Mucosa of descending colon (tissue), 3 donors: ENCODE results near the gene ATXN2L. TPM values are rescaled to one million over a fixed set of nuclear protein-coding genes. Genes with fewer than 3 reads are reported as not detected.
"Not testable (repeated sequence)": the region's sequence is repeated elsewhere in the genome, so short reads cannot be mapped to it uniquely, and the experiment has no call there.

ENCODE experiments used
- ATAC-seq: fragments of 200-7000 bp; cut with Tn5 transposase; one replicate; pipeline ENCODE4 v1.9.1; 2020; ENCODE audit warnings: mild to moderate bottlenecking, moderate library complexity
- DNase-seq, 3 donors: peaks; one replicate each; pipeline ENCODE4 v3.0.0-alpha.2; 2020
- H3K36me3 ChIP-seq: fragments of 200-600 bp; one replicate; pipeline ENCODE4 v1.8.0; 2021; ENCODE audit warnings: low read depth, mild to moderate bottlenecking
- H3K4me1 ChIP-seq: fragments of 200-600 bp; one replicate; pipeline ENCODE4 v1.8.0; 2021; ENCODE audit warnings: low read depth, mild to moderate bottlenecking
- H3K4me3 ChIP-seq: fragments of 200-600 bp; one replicate; pipeline ENCODE4 v1.8.0; 2021; ENCODE audit warnings: mild to moderate bottlenecking
- H3K9me3 ChIP-seq: fragments of 200-600 bp; one replicate; pipeline ENCODE4 v1.8.0; 2021; ENCODE audit warnings: mild to moderate bottlenecking
- CTCF ChIP-seq: fragments of 200-600 bp; IDR thresholded peaks from one replicate; pipeline ENCODE4 v1.8.0; 2022; ENCODE audit warnings: antibody characterized with exemption, mild to moderate bottlenecking
- intact Hi-C, 2 donors: fragments of 100-400 bp; cut with DNase I in 1 of 2; cut with micrococcal nuclease in 1 of 2; formaldehyde crosslinking; loops; one replicate each; pipeline versions ENCODE4 v1.11.0 to v1.11.1; 2022; cut with DNase I, micrococcal nuclease
- long read RNA-seq, 2 donors: library from polyadenylated mRNA; unstranded; transcript quantifications; one replicate each; pipeline ENCODE4 v2.0.0, GENCODE V29; 2019 to 2021
- total RNA-seq, 3 donors: library from RNA; stranded (reverse); fragmentation: NEBNext Ultra II Directional in 2 of 3; extraction: Animal tissue kit (Norgen Biotek cat#: 25700) in 2 of 3; gene quantifications; one replicate each; pipeline versions ENCODE4 v1.2.1 to v1.2.4, GENCODE V29; 2021 to 2023
- donor health status: DM: no; HTN: no; CAD: no; lungs with moderate emphysema.
- donor health status: DM: no; HTN: no; CAD: no.
- donor health status: DM: no; HTN: yes; CAD: no.

ATXN2L gene
- 100 to 1,000 TPM; 102 to 108 (median 107) TPM for total RNA-seq
- long read RNA-seq, donor 1, full-length matches to known transcripts, result 3 of 43 reads
- long read RNA-seq, donor 1, partial matches to known transcripts, result 24 of 43 reads
- long read RNA-seq, donor 1, other reads (novel, unspliced or antisense), result 16 of 43 reads
- long read RNA-seq, donor 2, partial matches to known transcripts, result 3 of 4 reads
- long read RNA-seq, donor 2, other reads (novel, unspliced or antisense), result 1 of 4 reads

- H3K4me3 ChIP-seq, result peak within 1 kb of the TSS; percentile 100
Observed at GRCh38 chr16:28822520-28823290, at the start of gene ATXN2L. TSS of gene ATXN2L (plus strand) at chr16:28822999. CDS start at chr16:28823260, 261 bp downstream.

GRCh38 chr16:28781697-28782096 is 41.1 kb upstream of the ATXN2L start:
- H3K4me1 ChIP-seq, H3K9me3 ChIP-seq, H3K4me3 ChIP-seq, H3K36me3 ChIP-seq, ATAC-seq, intact Hi-C loops, DNase-seq: not testable (repeated sequence)

More at GRCh38 chr16:28822520-28823290, at the start of gene ATXN2L:
- peaks cover 23% of the 10 kb centered on the region for H3K4me1 ChIP-seq
- peak; percentile 94 to 98 (median 96) for DNase-seq
- TF ChIP-seq CTCF, result no peak
- peak; percentile 84 for ATAC-seq
- intact Hi-C loops, result no loop called here
- no peaks in the 10 kb centered on the region for H3K9me3 ChIP-seq
- H3K36me3 ChIP-seq, result no peaks in the 10 kb centered on the region

GRCh38 chr16:28782357-28782756 is 40.4 kb upstream of the ATXN2L start:
- H3K36me3 ChIP-seq, intact Hi-C loops, H3K4me1 ChIP-seq, H3K4me3 ChIP-seq, H3K9me3 ChIP-seq, ATAC-seq, DNase-seq: not testable (repeated sequence)

- ATAC-seq (peak; percentile 98), DNase-seq (peak in 2 of 3 donors; percentile 4 to 35)
- H3K9me3 ChIP-seq, intact Hi-C loops, H3K4me3 ChIP-seq, H3K4me1 ChIP-seq, H3K36me3 ChIP-seq: not testable (repeated sequence)
Observed at GRCh38 chr16:28802235-28803019, 20.4 kb upstream of the ATXN2L start.

GRCh38 chr16:28807445-28808120 is 15.2 kb upstream of the ATXN2L start:
- peak; percentile 56 for ATAC-seq
- DNase-seq, H3K4me3 ChIP-seq, H3K36me3 ChIP-seq, H3K9me3 ChIP-seq, intact Hi-C loops, H3K4me1 ChIP-seq: not testable (repeated sequence)

GRCh38 chr16:28820016-28820415 is 2.8 kb upstream of the ATXN2L start:
- intact Hi-C loops, result no loop called here
- peaks cover 19% of the 10 kb centered on the region for H3K4me1 ChIP-seq
- no peak overlapping the region for H3K4me3 ChIP-seq
- no peak for ATAC-seq
- peak in 1 of 3 donors; percentile 68 for DNase-seq
- no peaks in the 10 kb centered on the region for H3K9me3 ChIP-seq
- no peak for TF ChIP-seq CTCF
- no peaks in the 10 kb centered on the region for H3K36me3 ChIP-seq

GRCh38 chr16:28820546-28820945 is 2.3 kb upstream of the ATXN2L start:
- H3K4me1 ChIP-seq, result peaks cover 23% of the 10 kb centered on the region
- H3K36me3 ChIP-seq, H3K9me3 ChIP-seq, intact Hi-C loops, ATAC-seq, H3K4me3 ChIP-seq, DNase-seq: not testable (repeated sequence)
